OCI-LY7 (cell line): ENCODE data around the gene RIN2.

Source experiments
- EZH2phosphoT487 ChIP-seq: fragments of 200-600 bp; sonication (generic); IDR thresholded peaks from 2 replicates; pipeline ENCODE4 v1.6.1; 2018; ENCODE audit warnings: low read depth, borderline replicate concordance, mild to moderate bottlenecking, mixed run types, antibody characterized with exemption, low read length, moderate library complexity, mixed read lengths
- TF ChIP-seq, protein P1 (sequence below): fragments of 200-600 bp; sonication (generic); conservative IDR thresholded peaks from 2 replicates; pipeline ENCODE4 v1.5.1; 2014; ENCODE audit warnings: mild to moderate bottlenecking, antibody characterized with exemption, low read length, moderate library complexity, mixed read lengths

- TF ChIP-seq, protein P1, sequence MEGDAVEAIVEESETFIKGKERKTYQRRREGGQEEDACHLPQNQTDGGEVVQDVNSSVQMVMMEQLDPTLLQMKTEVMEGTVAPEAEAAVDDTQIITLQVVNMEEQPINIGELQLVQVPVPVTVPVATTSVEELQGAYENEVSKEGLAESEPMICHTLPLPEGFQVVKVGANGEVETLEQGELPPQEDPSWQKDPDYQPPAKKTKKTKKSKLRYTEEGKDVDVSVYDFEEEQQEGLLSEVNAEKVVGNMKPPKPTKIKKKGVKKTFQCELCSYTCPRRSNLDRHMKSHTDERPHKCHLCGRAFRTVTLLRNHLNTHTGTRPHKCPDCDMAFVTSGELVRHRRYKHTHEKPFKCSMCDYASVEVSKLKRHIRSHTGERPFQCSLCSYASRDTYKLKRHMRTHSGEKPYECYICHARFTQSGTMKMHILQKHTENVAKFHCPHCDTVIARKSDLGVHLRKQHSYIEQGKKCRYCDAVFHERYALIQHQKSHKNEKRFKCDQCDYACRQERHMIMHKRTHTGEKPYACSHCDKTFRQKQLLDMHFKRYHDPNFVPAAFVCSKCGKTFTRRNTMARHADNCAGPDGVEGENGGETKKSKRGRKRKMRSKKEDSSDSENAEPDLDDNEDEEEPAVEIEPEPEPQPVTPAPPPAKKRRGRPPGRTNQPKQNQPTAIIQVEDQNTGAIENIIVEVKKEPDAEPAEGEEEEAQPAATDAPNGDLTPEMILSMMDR = no peak
- TF ChIP-seq EZH2phosphoT487 = no peak
These were observed 16.1 kb upstream of the RIN2 start for GRCh38 chr20:19741924-19742323.
